22Rv1 (cell line): Measurements from ENCODE around the gene FAM20A.

ENCODE experiments used
- CTCF ChIP-seq: fragments of 450-650 bp; IDR thresholded peaks from 2 replicates; pipeline ENCODE4 v1.5.1; 2017; ENCODE audit warnings: mild to moderate bottlenecking
- ZFX ChIP-seq: fragments of 450-650 bp; IDR thresholded peaks from 2 replicates; pipeline ENCODE4 v1.6.1; 2017; ENCODE audit warnings: antibody characterized with exemption, borderline replicate concordance

- no peak for TF ChIP-seq ZFX
- TF ChIP-seq CTCF: no peak
Observed at GRCh38 chr17:68527314-68527713, 73.9 kb downstream of the FAM20A start.
